Endodermal cell (in vitro differentiated cells): Measurements from ENCODE around the gene EIF4H. TPM values are rescaled to one million over a fixed set of nuclear protein-coding genes. Genes with fewer than 3 reads are reported as not detected.
A peak's percentile ranks its signal among the peaks of the same experiment; 100 is the strongest.

ENCODE experiments used
- DNase-seq: peaks from one replicate; pipeline ENCODE4 v3.0.0-alpha.2; 2017
- H3K27ac ChIP-seq: 2 replicates; pipeline ENCODE4 v1.5.1; 2013; ENCODE audit warnings: mild to moderate bottlenecking, low read depth, low read length, moderate library complexity
- H3K27me3 ChIP-seq: 2 replicates; pipeline ENCODE4 v1.6.1; 2013; ENCODE audit warnings: mild to moderate bottlenecking, low read length, moderate library complexity; ENCODE audit not compliant: insufficient read depth, control insufficient read depth, poor library complexity, severe bottlenecking
- H3K36me3 ChIP-seq: 2 replicates; pipeline ENCODE4 v1.7.0; 2013; ENCODE audit warnings: mild to moderate bottlenecking, low read length, moderate library complexity; ENCODE audit not compliant: control insufficient read depth, insufficient read depth
- H3K4me1 ChIP-seq: one replicate; pipeline ENCODE4 v1.7.0; 2013; ENCODE audit warnings: low read length; ENCODE audit not compliant: control insufficient read depth, insufficient read depth
- H3K4me3 ChIP-seq: 2 replicates; pipeline ENCODE4 v1.5.1; 2013; ENCODE audit warnings: mild to moderate bottlenecking, low read length, moderate library complexity
- H3K9ac ChIP-seq: 2 replicates; pipeline ENCODE4 v1.6.1; 2013; ENCODE audit warnings: mild to moderate bottlenecking, low read length, moderate library complexity; ENCODE audit not compliant: poor library complexity, severe bottlenecking; ENCODE audit errors: extremely low read depth
- H3K9me3 ChIP-seq: 2 replicates; pipeline ENCODE4 v1.6.1; 2013; ENCODE audit warnings: mild to moderate bottlenecking, low read length, moderate library complexity; ENCODE audit not compliant: control insufficient read depth
- H3K27ac Mint-ChIP-seq: 2 replicates; pipeline ENCODE4 v1.8.0; 2020; ENCODE audit warnings: mixed read lengths
- H3K27me3 Mint-ChIP-seq: 2 replicates; pipeline ENCODE4 v1.8.0; 2021; ENCODE audit warnings: mild to moderate bottlenecking, mixed read lengths; ENCODE audit not compliant: insufficient read depth
- H3K36me3 Mint-ChIP-seq: 2 replicates; pipeline ENCODE4 v1.8.0; 2020; ENCODE audit warnings: low read depth, mixed read lengths
- H3K4me1 Mint-ChIP-seq: 2 replicates; pipeline ENCODE4 v1.8.0; 2020; ENCODE audit warnings: mixed read lengths
- H3K4me3 Mint-ChIP-seq: 2 replicates; pipeline ENCODE4 v1.8.0; 2020; ENCODE audit warnings: mild to moderate bottlenecking, moderate library complexity, mixed read lengths
- H3K9me3 Mint-ChIP-seq: 2 replicates; pipeline ENCODE4 v1.8.0; 2020; ENCODE audit warnings: mild to moderate bottlenecking, mixed read lengths
- WGBS, 2 experiments: methylation state at CpG; one replicate each; pipeline versions ENCODE4 v1.1.5 to v1.1.7; 2013; ENCODE audit warnings: missing lambda C conversion rate in 2 of 2, mixed read lengths in 1 of 2; ENCODE audit not compliant: insufficient coverage in 1 of 2, insufficient read length in 1 of 2; 5-methylcytosine and 5-hydroxymethylcytosine counted together
- total RNA-seq, 2 donors: library from RNA; stranded (reverse); fragmentation: NEBNext Ultra II Directional in 1 of 2; extraction: Animal tissue kit (Norgen Biotek cat#: 25700) in 1 of 2; gene quantifications; 2 replicates in 1 of 2; 3 replicates in 1 of 2; pipeline ENCODE4 v1.2.1, GENCODE V29; 2021
- TF ChIP-seq, protein P1 (sequence below): fragments of 200-600 bp; sonication (generic); conservative IDR thresholded peaks from 2 replicates; pipeline ENCODE4 v1.5.0; 2021; ENCODE audit warnings: antibody characterized with exemption, mild to moderate bottlenecking

Gene EIF4H
- total RNA-seq, 2 donors from 2014 or later = 305 to 346 TPM

GRCh38 chr7:74129887-74130286 is 44.3 kb upstream of the EIF4H start:
- Histone ChIP-seq H3K4me3 (no peak overlapping the region), H3K9ac (no peak overlapping the region), H3K27me3 (no peaks in the 10 kb centered on the region), H3K36me3 (no peaks in the 10 kb centered on the region), H3K9me3 (no peaks in the 10 kb centered on the region), H3K4me1 (no peaks in the 10 kb centered on the region), H3K27ac (no peak overlapping the region)
- DNase-seq = no peak
- Mint-ChIP-seq H3K4me3 (no peak overlapping the region), H3K27me3 (no peaks in the 10 kb centered on the region), H3K9me3 (no peaks in the 10 kb centered on the region), H3K36me3 (no peaks in the 10 kb centered on the region), H3K27ac (no peak overlapping the region), H3K4me1 (peaks cover 7% of the 10 kb centered on the region)
- TF ChIP-seq, protein P1, sequence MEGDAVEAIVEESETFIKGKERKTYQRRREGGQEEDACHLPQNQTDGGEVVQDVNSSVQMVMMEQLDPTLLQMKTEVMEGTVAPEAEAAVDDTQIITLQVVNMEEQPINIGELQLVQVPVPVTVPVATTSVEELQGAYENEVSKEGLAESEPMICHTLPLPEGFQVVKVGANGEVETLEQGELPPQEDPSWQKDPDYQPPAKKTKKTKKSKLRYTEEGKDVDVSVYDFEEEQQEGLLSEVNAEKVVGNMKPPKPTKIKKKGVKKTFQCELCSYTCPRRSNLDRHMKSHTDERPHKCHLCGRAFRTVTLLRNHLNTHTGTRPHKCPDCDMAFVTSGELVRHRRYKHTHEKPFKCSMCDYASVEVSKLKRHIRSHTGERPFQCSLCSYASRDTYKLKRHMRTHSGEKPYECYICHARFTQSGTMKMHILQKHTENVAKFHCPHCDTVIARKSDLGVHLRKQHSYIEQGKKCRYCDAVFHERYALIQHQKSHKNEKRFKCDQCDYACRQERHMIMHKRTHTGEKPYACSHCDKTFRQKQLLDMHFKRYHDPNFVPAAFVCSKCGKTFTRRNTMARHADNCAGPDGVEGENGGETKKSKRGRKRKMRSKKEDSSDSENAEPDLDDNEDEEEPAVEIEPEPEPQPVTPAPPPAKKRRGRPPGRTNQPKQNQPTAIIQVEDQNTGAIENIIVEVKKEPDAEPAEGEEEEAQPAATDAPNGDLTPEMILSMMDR = no peak
- WGBS, 2 experiments = 93% methylated on average over 2 of the region's 2 CpGs; no CpG with 5 or more reads in 1 of the 2 experiments

DNA sequence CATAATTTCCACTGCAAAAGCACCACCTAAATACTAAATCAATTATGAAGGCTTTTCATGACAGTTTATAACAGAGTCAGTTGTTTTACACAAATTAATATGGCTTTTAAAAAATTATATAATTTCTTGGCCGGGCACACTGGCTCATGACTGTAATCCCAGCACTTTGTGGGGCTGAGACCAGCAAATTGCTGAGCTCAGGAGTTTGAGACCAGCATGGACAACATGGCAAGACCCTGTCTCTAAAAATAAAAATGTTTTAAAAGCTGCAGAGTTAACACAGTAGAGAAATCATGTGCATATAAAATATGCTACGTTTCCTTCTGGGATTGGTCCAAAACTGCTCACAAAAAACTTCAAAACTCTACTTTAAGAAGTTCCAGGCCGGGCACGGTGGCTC is 43.6 kb upstream of the EIF4H start:
- 81 to 92% methylated on average over 4 of the region's 4 CpGs for WGBS, 2 experiments
- Mint-ChIP-seq H3K4me3 (no peak overlapping the region), H3K36me3 (no peaks in the 10 kb centered on the region), H3K9me3 (no peaks in the 10 kb centered on the region), H3K27me3 (no peaks in the 10 kb centered on the region), H3K27ac (no peak overlapping the region), H3K4me1 (peaks cover 7% of the 10 kb centered on the region)
- no peak for DNase-seq
- TF ChIP-seq, protein P1 = no peak
- Histone ChIP-seq H3K4me1 (no peaks in the 10 kb centered on the region), H3K9ac (no peak overlapping the region), H3K27me3 (no peaks in the 10 kb centered on the region), H3K9me3 (no peaks in the 10 kb centered on the region), H3K36me3 (no peaks in the 10 kb centered on the region), H3K4me3 (no peak overlapping the region), H3K27ac (no peak overlapping the region)

GRCh38 chr7:74134117-74134620 is 40.0 kb upstream of the EIF4H start:
- DNase-seq = no peak
- Mint-ChIP-seq H3K4me3 (no peak overlapping the region), H3K4me1 (peaks cover 14% of the 10 kb centered on the region), H3K27me3 (no peaks in the 10 kb centered on the region), H3K9me3 (no peaks in the 10 kb centered on the region), H3K27ac (peak overlapping the region; percentile 88), H3K36me3 (no peaks in the 10 kb centered on the region)
- Histone ChIP-seq H3K9me3 (no peaks in the 10 kb centered on the region), H3K4me3 (no peak overlapping the region), H3K27ac (no peak overlapping the region), H3K9ac (no peak overlapping the region), H3K27me3 (no peaks in the 10 kb centered on the region), H3K36me3 (no peaks in the 10 kb centered on the region), H3K4me1 (no peaks in the 10 kb centered on the region)
- WGBS, 2 experiments = 90 to 100% methylated on average over 3 to 8 of the region's 8 CpGs
- TF ChIP-seq, protein P1 = no peak
